A549 (cell line): ENCODE measurements around the gene HDAC7. TPM values are rescaled to one million over a fixed set of nuclear protein-coding genes. Genes with fewer than 3 reads are reported as not detected.

Experiments
- ATAC-seq, 2 experiments: fragments of 200-7000 bp in 1 of 2; fragments of >200 bp in 1 of 2; cut with Nextera tagmentation in 1 of 2; cut with Tn5 transposase in 1 of 2; 3 replicates each; pipeline versions ENCODE4 v1.8.0 to v1.9.1; 2018 to 2020; ENCODE audit warnings: mild to moderate bottlenecking in 1 of 2, moderate library complexity in 1 of 2
- CTCF ChIA-PET: fragments of 300-600 bp; sonication (Branson Sonifier 250); formaldehyde crosslinking; extraction: SDS; loops from one replicate; lab custom pipeline; 2021; ENCODE audit warnings: antibody characterized with exemption, inconsistent platforms; lab: Yijun Ruan, JAX
- POLR2A ChIA-PET: fragments of 350-600 bp; formaldehyde crosslinking; extraction: SDS; loops from one replicate; lab custom pipeline; 2021; ENCODE audit warnings: antibody characterized with exemption, inconsistent platforms; lab: Yijun Ruan, JAX
- DNase-seq, 2 experiments: peaks; one replicate each; pipeline versions ENCODE4 v3.0.0 to v3.0.0-alpha.2; 2011 to 2016; ENCODE audit warnings: low read depth in 1 of 2, low spot score in 1 of 2
- FAIRE-seq: peaks from 2 replicates; lab custom pipeline; 2011; peaks lifted over from hg19 to GRCh38; lab: Jason Lieb, UNC
- H3K27ac ChIP-seq, 2 experiments: fragments of >200 bp; sonication (Bioruptor Twin); formaldehyde crosslinking; 3 replicates each; pipeline ENCODE4 v1.5.1; 2016 to 2017
- H3K4me1 ChIP-seq: fragments of >200 bp; sonication (Bioruptor Twin); formaldehyde crosslinking; 3 replicates; pipeline ENCODE4 v1.6.1; 2016
- H3K4me2 ChIP-seq: fragments of >200 bp; sonication (Bioruptor Twin); formaldehyde crosslinking; 3 replicates; pipeline ENCODE4 v1.6.1; 2016
- H3K4me3 ChIP-seq: fragments of >200 bp; sonication (Bioruptor Twin); formaldehyde crosslinking; 3 replicates; pipeline ENCODE4 v1.5.1; 2016
- H3K9me3 ChIP-seq: fragments of >200 bp; sonication (Bioruptor Twin); formaldehyde crosslinking; 3 replicates; pipeline ENCODE4 v1.6.1; 2016
- ATOH8 ChIP-seq: fragments of 250-450 bp; sonication (Bioruptor Pico); IDR thresholded peaks from 2 replicates; pipeline ENCODE4 v1.5.0; 2020; ENCODE audit warnings: low read depth, mild to moderate bottlenecking, moderate library complexity
- CBX2 ChIP-seq: fragments of 200-600 bp; sonication (generic); IDR thresholded peaks from 2 replicates; pipeline ENCODE4 v1.6.1; 2016; ENCODE audit warnings: low read depth, mild to moderate bottlenecking, borderline replicate concordance
- CEBPB ChIP-seq, 2 experiments: fragments of >200 bp in 1 of 2; sonication (Bioruptor Twin) in 1 of 2; formaldehyde crosslinking in 1 of 2; IDR thresholded peaks; 2 replicates each; pipeline ENCODE4 v1.6.1; 2012 to 2016
- CHD2 ChIP-seq: fragments of 150-350 bp; IDR thresholded peaks from 2 replicates; pipeline ENCODE4 v1.6.1; 2014; ENCODE audit warnings: low read length; ENCODE audit not compliant: partially characterized antibody
- EHF ChIP-seq: fragments of 250-450 bp; sonication (Bioruptor Pico); IDR thresholded peaks from 2 replicates; pipeline ENCODE4 v1.5.0; 2020; ENCODE audit warnings: mild to moderate bottlenecking
- EP300 ChIP-seq, 2 experiments: fragments of >200 bp; sonication (Bioruptor Twin); formaldehyde crosslinking; IDR thresholded peaks; 2 replicates in 1 of 2; 3 replicates in 1 of 2; pipeline ENCODE4 v1.6.1; 2016 to 2017
- ESRRA ChIP-seq: fragments of 150-350 bp; IDR thresholded peaks from 2 replicates; pipeline ENCODE4 v1.6.1; 2014; ENCODE audit warnings: mild to moderate bottlenecking, low read length, borderline replicate concordance
- FOSB ChIP-seq: fragments of 250-450 bp; sonication (Bioruptor Pico); IDR thresholded peaks from 2 replicates; pipeline ENCODE4 v1.5.0; 2020; ENCODE audit warnings: mild to moderate bottlenecking, moderate library complexity
- HEYL ChIP-seq: fragments of 250-450 bp; sonication (Bioruptor Pico); IDR thresholded peaks from 2 replicates; pipeline ENCODE4 v1.8.0; 2021; ENCODE audit warnings: mild to moderate bottlenecking, moderate library complexity
- HOXB13 ChIP-seq: fragments of 250-450 bp; sonication (Bioruptor Pico); IDR thresholded peaks from 2 replicates; pipeline ENCODE4 v1.5.0; 2020; ENCODE audit warnings: low read depth, mild to moderate bottlenecking, moderate library complexity
- KDM5A ChIP-seq: fragments of 200-600 bp; sonication (generic); IDR thresholded peaks from 2 replicates; pipeline ENCODE4 v1.6.1; 2016; ENCODE audit warnings: antibody characterized with exemption, mild to moderate bottlenecking
- MAFK ChIP-seq: fragments of 450-650 bp; IDR thresholded peaks from 2 replicates; pipeline ENCODE4 v1.6.1; 2014; ENCODE audit not compliant: partially characterized antibody
- MAX ChIP-seq: IDR thresholded peaks from 2 replicates; pipeline ENCODE4 v1.6.1; 2012
- MAZ ChIP-seq: fragments of 150-350 bp; IDR thresholded peaks from 2 replicates; pipeline ENCODE4 v1.6.1; 2014; ENCODE audit warnings: antibody characterized with exemption, low read depth, low read length, borderline replicate concordance
- NR3C1 ChIP-seq: fragments of >200 bp; sonication (Bioruptor Twin); formaldehyde crosslinking; IDR thresholded peaks from 3 replicates; pipeline ENCODE4 v1.6.1; 2017
- PBX3 ChIP-seq: IDR thresholded peaks from 2 replicates; pipeline ENCODE4 v1.6.1; 2012
- POLR2A ChIP-seq: IDR thresholded peaks from 2 replicates; pipeline ENCODE4 v1.6.1; 2012; ENCODE audit warnings: mild to moderate bottlenecking, low read length
- POLR2AphosphoS2 ChIP-seq: conservative IDR thresholded peaks from 2 replicates; pipeline ENCODE4 v1.6.1; 2012; ENCODE audit warnings: low read length, improper control_type of control experiment, inconsistent platforms
- SMC3 ChIP-seq: fragments of >200 bp; sonication (Bioruptor Twin); formaldehyde crosslinking; IDR thresholded peaks from 3 replicates; pipeline ENCODE4 v1.6.1; 2018; ENCODE audit warnings: inconsistent platforms
- SREBF2 ChIP-seq: fragments of 450-650 bp; IDR thresholded peaks from 2 replicates; pipeline ENCODE4 v1.6.1; 2014; ENCODE audit warnings: mild to moderate bottlenecking, moderate library complexity
- TFCP2L1 ChIP-seq: fragments of 250-450 bp; sonication (Bioruptor Pico); IDR thresholded peaks from 2 replicates; pipeline ENCODE4 v1.5.0; 2021; ENCODE audit warnings: mild to moderate bottlenecking
- TP53 ChIP-seq: fragments of 250-450 bp; sonication (Bioruptor Pico); IDR thresholded peaks from 2 replicates; pipeline ENCODE4 v1.5.0; 2021; ENCODE audit warnings: mild to moderate bottlenecking, moderate library complexity
- ZSCAN20 ChIP-seq: fragments of 250-450 bp; sonication (Bioruptor Pico); IDR thresholded peaks from 2 replicates; pipeline ENCODE4 v1.8.0; 2022; ENCODE audit warnings: mild to moderate bottlenecking, moderate library complexity
- WGBS: methylation state at CpG from one replicate; pipeline ENCODE4 v1.1.6; 2017; ENCODE audit errors: missing lambda C conversion rate; 5-methylcytosine and 5-hydroxymethylcytosine counted together
- polyA plus RNA-seq, 4 experiments: library from polyadenylated mRNA; depleted of rRNA in 3 of 4; stranded (reverse); fragments of >200 nt; fragmentation: RNase III in 1 of 4; extraction: RNeasy Plus Mini Kit Qiagen cat#74134 plus additional on column Dnase treatment in 1 of 4; gene quantifications; 2 replicates in 3 of 4; 3 replicates in 1 of 4; pipeline ENCODE4 v1.2.3, GENCODE V29; 2011 to 2017
- TF ChIP-seq, protein P1 (sequence below): fragments of 200-600 bp; sonication (generic); IDR thresholded peaks from 2 replicates; pipeline ENCODE4 v1.6.1; 2016; ENCODE audit warnings: antibody characterized with exemption, mild to moderate bottlenecking, moderate library complexity
- TF ChIP-seq, protein P2 (sequence below): IDR thresholded peaks from 2 replicates; pipeline ENCODE4 v1.6.1; 2012; ENCODE audit warnings: low read depth, borderline replicate concordance
- TF ChIP-seq, protein P3 (sequence below): fragments of 250-450 bp; sonication (Bioruptor Pico); IDR thresholded peaks from 2 replicates; pipeline ENCODE4 v1.5.0; 2021; ENCODE audit warnings: mild to moderate bottlenecking, moderate library complexity, borderline replicate concordance

The HDAC7 gene
- polyA plus RNA-seq, 2 of the 4 experiments (the other 2 are of a cell fraction): 17.2 to 36.0 TPM

- 85% methylated on average over 14 of the region's 14 CpGs for WGBS
- FAIRE-seq: no peak
These were observed 28.4 kb downstream of the HDAC7 start for GRCh38 chr12:47791351-47791746.

GRCh38 chr12:47790676-47791350 lies 28.9 kb downstream of the HDAC7 start:
- CTCF ChIA-PET: interaction anchor here (0.6 to 59.0 kb wide), 9 partner anchors 11 to 76 kb away, joined by 3 to 1532 read pairs (median 4); partner anchors contain the start of genes ENDOU, RAPGEF3 and SLC48A1
- FAIRE-seq: no peak
- no peak overlapping the region for H3K4me3 ChIP-seq

More at GRCh38 chr12:47791351-47791746, 28.4 kb downstream of the HDAC7 start:
- POLR2A ChIA-PET: no interaction called here
- no peak for TF ChIP-seq SMC3
- TF ChIP-seq, protein P1, sequence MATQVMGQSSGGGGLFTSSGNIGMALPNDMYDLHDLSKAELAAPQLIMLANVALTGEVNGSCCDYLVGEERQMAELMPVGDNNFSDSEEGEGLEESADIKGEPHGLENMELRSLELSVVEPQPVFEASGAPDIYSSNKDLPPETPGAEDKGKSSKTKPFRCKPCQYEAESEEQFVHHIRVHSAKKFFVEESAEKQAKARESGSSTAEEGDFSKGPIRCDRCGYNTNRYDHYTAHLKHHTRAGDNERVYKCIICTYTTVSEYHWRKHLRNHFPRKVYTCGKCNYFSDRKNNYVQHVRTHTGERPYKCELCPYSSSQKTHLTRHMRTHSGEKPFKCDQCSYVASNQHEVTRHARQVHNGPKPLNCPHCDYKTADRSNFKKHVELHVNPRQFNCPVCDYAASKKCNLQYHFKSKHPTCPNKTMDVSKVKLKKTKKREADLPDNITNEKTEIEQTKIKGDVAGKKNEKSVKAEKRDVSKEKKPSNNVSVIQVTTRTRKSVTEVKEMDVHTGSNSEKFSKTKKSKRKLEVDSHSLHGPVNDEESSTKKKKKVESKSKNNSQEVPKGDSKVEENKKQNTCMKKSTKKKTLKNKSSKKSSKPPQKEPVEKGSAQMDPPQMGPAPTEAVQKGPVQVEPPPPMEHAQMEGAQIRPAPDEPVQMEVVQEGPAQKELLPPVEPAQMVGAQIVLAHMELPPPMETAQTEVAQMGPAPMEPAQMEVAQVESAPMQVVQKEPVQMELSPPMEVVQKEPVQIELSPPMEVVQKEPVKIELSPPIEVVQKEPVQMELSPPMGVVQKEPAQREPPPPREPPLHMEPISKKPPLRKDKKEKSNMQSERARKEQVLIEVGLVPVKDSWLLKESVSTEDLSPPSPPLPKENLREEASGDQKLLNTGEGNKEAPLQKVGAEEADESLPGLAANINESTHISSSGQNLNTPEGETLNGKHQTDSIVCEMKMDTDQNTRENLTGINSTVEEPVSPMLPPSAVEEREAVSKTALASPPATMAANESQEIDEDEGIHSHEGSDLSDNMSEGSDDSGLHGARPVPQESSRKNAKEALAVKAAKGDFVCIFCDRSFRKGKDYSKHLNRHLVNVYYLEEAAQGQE: no peak
- no peak for TF ChIP-seq KDM5A
- no peak for TF ChIP-seq PBX3
- no peak for TF ChIP-seq POLR2AphosphoS2
- no peak for TF ChIP-seq ZSCAN20 (CRISPR knock-in tag)
- TF ChIP-seq MAFK: no peak
- TF ChIP-seq HEYL (CRISPR knock-in tag): no peak
- no peak for TF ChIP-seq MAX
- TF ChIP-seq POLR2A: no peak
- TF ChIP-seq EHF (CRISPR knock-in tag): no peak
- TF ChIP-seq ESRRA: no peak
- TF ChIP-seq TFCP2L1: no peak
- no peak for TF ChIP-seq NR3C1
- no peak for TF ChIP-seq FOSB
- TF ChIP-seq CHD2: no peak
- no peak for TF ChIP-seq EP300 (IDR thresholded peaks at IDR 0.05)
- TF ChIP-seq MAZ: no peak
- TF ChIP-seq TP53 (CRISPR knock-in tag): no peak
- TF ChIP-seq SREBF2: no peak
- TF ChIP-seq, all 56 proteins: peak for 0
- CTCF ChIA-PET: interaction anchor here (1.0 to 59.0 kb wide), 7 partner anchors 10 to 76 kb away, joined by 3 to 1532 read pairs (median 5); partner anchors contain the start of genes ENDOU, HDAC7 and RAPGEF3
- no peak for ATAC-seq
- no peak for DNase-seq
- Histone ChIP-seq H3K4me1 (no peaks in the 10 kb centered on the region), H3K4me2 (no peak overlapping the region), H3K27ac (no peak overlapping the region), H3K4me3 (no peak overlapping the region), H3K9me3 (no peaks in the 10 kb centered on the region)

More at GRCh38 chr12:47790676-47791350, 28.9 kb downstream of the HDAC7 start:
- Histone ChIP-seq H3K4me2 (no peak overlapping the region), H3K9me3 (no peaks in the 10 kb centered on the region), H3K4me1 (no peaks in the 10 kb centered on the region), H3K27ac (no peak overlapping the region)
- 85% methylated on average over 18 of the region's 20 CpGs for WGBS
- ATAC-seq: no peak
- no peak for DNase-seq
- TF ChIP-seq ATOH8 (CRISPR knock-in tag) (no peak), TFCP2L1 (no peak), CBX2 (no peak), CEBPB (IDR thresholded peaks at IDR 0.05) (no peak), HOXB13 (CRISPR knock-in tag) (no peak)
- TF ChIP-seq, protein P2, sequence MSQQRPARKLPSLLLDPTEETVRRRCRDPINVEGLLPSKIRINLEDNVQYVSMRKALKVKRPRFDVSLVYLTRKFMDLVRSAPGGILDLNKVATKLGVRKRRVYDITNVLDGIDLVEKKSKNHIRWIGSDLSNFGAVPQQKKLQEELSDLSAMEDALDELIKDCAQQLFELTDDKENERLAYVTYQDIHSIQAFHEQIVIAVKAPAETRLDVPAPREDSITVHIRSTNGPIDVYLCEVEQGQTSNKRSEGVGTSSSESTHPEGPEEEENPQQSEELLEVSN: no peak
- TF ChIP-seq, protein P3, sequence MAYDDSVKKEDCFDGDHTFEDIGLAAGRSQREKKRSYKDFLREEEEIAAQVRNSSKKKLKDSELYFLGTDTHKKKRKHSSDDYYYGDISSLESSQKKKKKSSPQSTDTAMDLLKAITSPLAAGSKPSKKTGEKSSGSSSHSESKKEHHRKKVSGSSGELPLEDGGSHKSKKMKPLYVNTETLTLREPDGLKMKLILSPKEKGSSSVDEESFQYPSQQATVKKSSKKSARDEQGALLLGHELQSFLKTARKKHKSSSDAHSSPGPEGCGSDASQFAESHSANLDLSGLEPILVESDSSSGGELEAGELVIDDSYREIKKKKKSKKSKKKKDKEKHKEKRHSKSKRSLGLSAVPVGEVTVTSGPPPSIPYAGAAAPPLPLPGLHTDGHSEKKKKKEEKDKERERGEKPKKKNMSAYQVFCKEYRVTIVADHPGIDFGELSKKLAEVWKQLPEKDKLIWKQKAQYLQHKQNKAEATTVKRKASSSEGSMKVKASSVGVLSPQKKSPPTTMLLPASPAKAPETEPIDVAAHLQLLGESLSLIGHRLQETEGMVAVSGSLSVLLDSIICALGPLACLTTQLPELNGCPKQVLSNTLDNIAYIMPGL: no peak
- POLR2A ChIA-PET: no interaction called here
